Ishikawa (cell line): ENCODE measurements around the gene BPIFA3.

Source experiments
- CREB1 ChIP-seq: IDR thresholded peaks from 2 replicates; pipeline ENCODE4 v1.6.1; 2012; ENCODE audit warnings: low read depth
- EGR1 ChIP-seq: IDR thresholded peaks from 2 replicates; pipeline ENCODE4 v1.6.1; 2012
- FOXM1 ChIP-seq: IDR thresholded peaks from 2 replicates; pipeline ENCODE4 v1.6.1; 2012; ENCODE audit warnings: low read depth, borderline replicate concordance
- TAF1 ChIP-seq: IDR thresholded peaks from 2 replicates; pipeline ENCODE4 v1.6.1; 2012; ENCODE audit warnings: low read depth, mild to moderate bottlenecking
- ZBTB7A ChIP-seq: IDR thresholded peaks from 2 replicates; pipeline ENCODE4 v1.6.1; 2012; ENCODE audit warnings: low read depth
- TF ChIP-seq, protein P1 (sequence below): IDR thresholded peaks from 2 replicates; pipeline ENCODE4 v1.6.1; 2012
- TF ChIP-seq, protein P2 (sequence below): IDR thresholded peaks from 2 replicates; pipeline ENCODE4 v1.6.1; 2012; ENCODE audit warnings: low read depth, mild to moderate bottlenecking

DNA sequence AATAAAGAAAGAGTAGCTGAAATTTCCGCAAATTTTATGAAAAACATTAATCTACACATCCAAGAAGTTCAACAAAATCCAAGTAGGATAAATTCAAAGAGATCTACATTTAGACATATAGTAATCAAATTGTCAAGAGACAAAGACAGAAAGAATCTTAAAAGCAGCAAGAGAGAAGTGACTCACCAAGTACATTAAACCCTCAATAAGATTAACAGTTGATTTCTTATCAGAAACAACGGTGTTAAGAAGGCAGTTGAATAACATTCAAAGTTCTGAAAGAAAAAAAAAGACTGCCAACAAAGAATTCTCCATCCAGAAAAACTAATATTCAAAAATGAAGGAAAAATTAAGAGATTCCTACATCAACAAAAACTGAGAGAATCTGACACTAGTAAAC lies 37.9 kb downstream of the BPIFA3 start:
- TF ChIP-seq, protein P1, sequence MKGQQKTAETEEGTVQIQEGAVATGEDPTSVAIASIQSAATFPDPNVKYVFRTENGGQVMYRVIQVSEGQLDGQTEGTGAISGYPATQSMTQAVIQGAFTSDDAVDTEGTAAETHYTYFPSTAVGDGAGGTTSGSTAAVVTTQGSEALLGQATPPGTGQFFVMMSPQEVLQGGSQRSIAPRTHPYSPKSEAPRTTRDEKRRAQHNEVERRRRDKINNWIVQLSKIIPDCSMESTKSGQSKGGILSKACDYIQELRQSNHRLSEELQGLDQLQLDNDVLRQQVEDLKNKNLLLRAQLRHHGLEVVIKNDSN = no peak
- TF ChIP-seq ZBTB7A (no peak), CREB1 (no peak), TAF1 (no peak), EGR1 (no peak), FOXM1 (no peak)
- TF ChIP-seq, protein P2, sequence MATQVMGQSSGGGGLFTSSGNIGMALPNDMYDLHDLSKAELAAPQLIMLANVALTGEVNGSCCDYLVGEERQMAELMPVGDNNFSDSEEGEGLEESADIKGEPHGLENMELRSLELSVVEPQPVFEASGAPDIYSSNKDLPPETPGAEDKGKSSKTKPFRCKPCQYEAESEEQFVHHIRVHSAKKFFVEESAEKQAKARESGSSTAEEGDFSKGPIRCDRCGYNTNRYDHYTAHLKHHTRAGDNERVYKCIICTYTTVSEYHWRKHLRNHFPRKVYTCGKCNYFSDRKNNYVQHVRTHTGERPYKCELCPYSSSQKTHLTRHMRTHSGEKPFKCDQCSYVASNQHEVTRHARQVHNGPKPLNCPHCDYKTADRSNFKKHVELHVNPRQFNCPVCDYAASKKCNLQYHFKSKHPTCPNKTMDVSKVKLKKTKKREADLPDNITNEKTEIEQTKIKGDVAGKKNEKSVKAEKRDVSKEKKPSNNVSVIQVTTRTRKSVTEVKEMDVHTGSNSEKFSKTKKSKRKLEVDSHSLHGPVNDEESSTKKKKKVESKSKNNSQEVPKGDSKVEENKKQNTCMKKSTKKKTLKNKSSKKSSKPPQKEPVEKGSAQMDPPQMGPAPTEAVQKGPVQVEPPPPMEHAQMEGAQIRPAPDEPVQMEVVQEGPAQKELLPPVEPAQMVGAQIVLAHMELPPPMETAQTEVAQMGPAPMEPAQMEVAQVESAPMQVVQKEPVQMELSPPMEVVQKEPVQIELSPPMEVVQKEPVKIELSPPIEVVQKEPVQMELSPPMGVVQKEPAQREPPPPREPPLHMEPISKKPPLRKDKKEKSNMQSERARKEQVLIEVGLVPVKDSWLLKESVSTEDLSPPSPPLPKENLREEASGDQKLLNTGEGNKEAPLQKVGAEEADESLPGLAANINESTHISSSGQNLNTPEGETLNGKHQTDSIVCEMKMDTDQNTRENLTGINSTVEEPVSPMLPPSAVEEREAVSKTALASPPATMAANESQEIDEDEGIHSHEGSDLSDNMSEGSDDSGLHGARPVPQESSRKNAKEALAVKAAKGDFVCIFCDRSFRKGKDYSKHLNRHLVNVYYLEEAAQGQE = no peak
